CD14-positive monocyte (primary cell): ENCODE results near the gene EP400. TPM values are rescaled to one million over a fixed set of nuclear protein-coding genes. Genes with fewer than 3 reads are reported as not detected.

Experiments
- DNase-seq, 3 donors: peaks; one replicate each; pipeline ENCODE4 v3.0.0-alpha.2; 2011 to 2022
- H2AFZ ChIP-seq: 2 replicates; pipeline ENCODE4 v1.6.0; 2012; ENCODE audit warnings: mild to moderate bottlenecking, low read depth, low read length, inconsistent platforms; ENCODE audit not compliant: insufficient read depth, poor library complexity, severe bottlenecking
- H3K27ac ChIP-seq, 2 donors: 1 replicate in 1 of 2; 2 replicates in 1 of 2; pipeline ENCODE4 v1.5.1; 2012 to 2013; ENCODE audit warnings: low read length in 2 of 2, control low read depth in 1 of 2, inconsistent platforms in 1 of 2, low read depth in 1 of 2, mild to moderate bottlenecking in 1 of 2
- H3K27me3 ChIP-seq, 2 donors: one replicate each; pipeline versions ENCODE4 v1.6.0 to v1.6.1; 2011 to 2013; ENCODE audit warnings: low read length in 2 of 2; ENCODE audit not compliant: control insufficient read depth in 2 of 2, insufficient read depth in 2 of 2
- H3K36me3 ChIP-seq, 2 donors: replicated peaks in 1 of 2; 1 replicate in 1 of 2; 2 replicates in 1 of 2; pipeline versions ENCODE4 v1.5.1 to v1.6.1; 2012 to 2013; ENCODE audit warnings: low read length in 2 of 2, control low read depth in 1 of 2, inconsistent platforms in 1 of 2, mild to moderate bottlenecking in 1 of 2; ENCODE audit not compliant: insufficient read depth in 2 of 2, control insufficient read depth in 1 of 2
- H3K4me1 ChIP-seq, 2 donors: 1 replicate in 1 of 2; 2 replicates in 1 of 2; pipeline versions ENCODE4 v1.5.1 to v1.6.1; 2012 to 2013; ENCODE audit warnings: low read length in 2 of 2, control low read depth in 1 of 2, inconsistent platforms in 1 of 2, mild to moderate bottlenecking in 1 of 2, moderate library complexity in 1 of 2; ENCODE audit not compliant: insufficient read depth in 2 of 2, control insufficient read depth in 1 of 2
- H3K4me2 ChIP-seq: replicated peaks from 2 replicates; pipeline ENCODE3; 2012; ENCODE audit warnings: low read length, moderate library complexity, mild to moderate bottlenecking; ENCODE audit not compliant: poor library complexity, severe bottlenecking; ENCODE audit errors: extremely low read depth
- H3K4me3 ChIP-seq, 3 experiments: fragments of 200-600 bp in 1 of 3; sonication (generic) in 1 of 3; replicated peaks in 1 of 3; 1 replicate in 2 of 3; 2 replicates in 1 of 3; pipeline ENCODE4 v1.5.1; 2011 to 2013; ENCODE audit warnings: low read length in 3 of 3, mild to moderate bottlenecking in 3 of 3, control low read depth in 2 of 3, low read depth in 2 of 3, inconsistent platforms in 1 of 3, moderate library complexity in 1 of 3
- H3K79me2 ChIP-seq: 2 replicates; pipeline ENCODE4 v1.6.0; 2012; ENCODE audit warnings: mild to moderate bottlenecking, control low read depth, inconsistent platforms, low read length, moderate library complexity; ENCODE audit not compliant: insufficient read depth
- H3K9ac ChIP-seq: 2 replicates; pipeline ENCODE4 v1.6.0; 2017; ENCODE audit warnings: low read length, mild to moderate bottlenecking; ENCODE audit not compliant: insufficient read depth, poor library complexity, severe bottlenecking
- H3K9me3 ChIP-seq, 2 donors: replicated peaks in 1 of 2; 1 replicate in 1 of 2; 2 replicates in 1 of 2; pipeline versions ENCODE4 v1.5.1 to v1.6.1; 2012 to 2013; ENCODE audit warnings: low read length in 2 of 2, control low read depth in 1 of 2; ENCODE audit not compliant: control insufficient read depth in 1 of 2, insufficient read depth in 1 of 2
- H4K20me1 ChIP-seq: 2 replicates; pipeline ENCODE4 v1.6.0; 2012; ENCODE audit warnings: mild to moderate bottlenecking, low read length, control low read depth, moderate library complexity; ENCODE audit not compliant: insufficient read depth
- H3K27ac Mint-ChIP-seq, 7 donors: one replicate each; pipeline ENCODE4 v1.8.0; 2020; ENCODE audit warnings: mild to moderate bottlenecking in 7 of 7, mixed read lengths in 7 of 7, moderate library complexity in 6 of 7, inconsistent platforms in 2 of 7
- H3K27me3 Mint-ChIP-seq, 3 donors: one replicate each; pipeline ENCODE4 v1.8.0; 2021 to 2022; ENCODE audit warnings: low read depth in 3 of 3, mild to moderate bottlenecking in 3 of 3, mixed read lengths in 3 of 3, moderate library complexity in 3 of 3, inconsistent platforms in 1 of 3
- H3K36me3 Mint-ChIP-seq, 2 donors: one replicate each; pipeline ENCODE4 v1.8.0; 2020; ENCODE audit warnings: mixed read lengths in 2 of 2, inconsistent platforms in 1 of 2, mild to moderate bottlenecking in 1 of 2
- H3K4me1 Mint-ChIP-seq: one replicate; pipeline ENCODE4 v1.8.0; 2020; ENCODE audit warnings: mild to moderate bottlenecking, mixed read lengths
- H3K4me3 Mint-ChIP-seq, 2 donors: one replicate each; pipeline ENCODE4 v1.8.0; 2020; ENCODE audit warnings: mild to moderate bottlenecking in 2 of 2, mixed read lengths in 2 of 2, moderate library complexity in 1 of 2
- H3K9me3 Mint-ChIP-seq, 7 donors: one replicate each; pipeline ENCODE4 v1.8.0; 2020 to 2022; ENCODE audit warnings: mixed read lengths in 7 of 7, mild to moderate bottlenecking in 6 of 7, moderate library complexity in 6 of 7, inconsistent platforms in 2 of 7
- WGBS: methylation state at CpG from one replicate; pipeline ENCODE4 v1.1.5; 2013; ENCODE audit warnings: missing lambda C conversion rate; ENCODE audit not compliant: insufficient coverage; 5-methylcytosine and 5-hydroxymethylcytosine counted together
- intact Hi-C, 2 donors: fragments of 100-400 bp; cut with micrococcal nuclease; formaldehyde crosslinking; loops; one replicate each; pipeline versions ENCODE4 v1.15.0 to v1.15.1; 2023
- polyA plus RNA-seq, 3 donors: library from polyadenylated mRNA; depleted of rRNA in 1 of 3; unstranded in 2 of 3; stranded (reverse) in 1 of 3; fragments of 300-500 nt in 2 of 3; fragments of >200 nt in 1 of 3; fragmentation: Illumina TruSeq in 2 of 3; gene quantifications; 1 replicate in 2 of 3; 2 replicates in 1 of 3; pipeline ENCODE4 v1.2.3, GENCODE V29; 2012 to 2021
- TF ChIP-seq, protein P1 (sequence below): fragments of 200-600 bp; IDR thresholded peaks from one replicate; pipeline ENCODE4 v1.8.0; 2022; ENCODE audit warnings: antibody characterized with exemption, mild to moderate bottlenecking

Gene EP400
- polyA plus RNA-seq, 3 donors: 0.65 to 12.1 (median 0.81) TPM

- no peak overlapping the region for H3K4me2 ChIP-seq
- no peak overlapping the region for H3K27ac ChIP-seq
- peak overlapping the region in 1 of 7 donors; percentile 41 for H3K27ac Mint-ChIP-seq
- no peak overlapping the region for H3K9ac ChIP-seq
- intact Hi-C loops: no loop called here
- H3K4me3 Mint-ChIP-seq: no peak overlapping the region
- 95% methylated on average over 14 of the region's 20 CpGs for WGBS
- TF ChIP-seq, protein P1, sequence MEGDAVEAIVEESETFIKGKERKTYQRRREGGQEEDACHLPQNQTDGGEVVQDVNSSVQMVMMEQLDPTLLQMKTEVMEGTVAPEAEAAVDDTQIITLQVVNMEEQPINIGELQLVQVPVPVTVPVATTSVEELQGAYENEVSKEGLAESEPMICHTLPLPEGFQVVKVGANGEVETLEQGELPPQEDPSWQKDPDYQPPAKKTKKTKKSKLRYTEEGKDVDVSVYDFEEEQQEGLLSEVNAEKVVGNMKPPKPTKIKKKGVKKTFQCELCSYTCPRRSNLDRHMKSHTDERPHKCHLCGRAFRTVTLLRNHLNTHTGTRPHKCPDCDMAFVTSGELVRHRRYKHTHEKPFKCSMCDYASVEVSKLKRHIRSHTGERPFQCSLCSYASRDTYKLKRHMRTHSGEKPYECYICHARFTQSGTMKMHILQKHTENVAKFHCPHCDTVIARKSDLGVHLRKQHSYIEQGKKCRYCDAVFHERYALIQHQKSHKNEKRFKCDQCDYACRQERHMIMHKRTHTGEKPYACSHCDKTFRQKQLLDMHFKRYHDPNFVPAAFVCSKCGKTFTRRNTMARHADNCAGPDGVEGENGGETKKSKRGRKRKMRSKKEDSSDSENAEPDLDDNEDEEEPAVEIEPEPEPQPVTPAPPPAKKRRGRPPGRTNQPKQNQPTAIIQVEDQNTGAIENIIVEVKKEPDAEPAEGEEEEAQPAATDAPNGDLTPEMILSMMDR: no peak
- H3K27me3 ChIP-seq: no peaks in the 10 kb centered on the region
- H3K9me3 Mint-ChIP-seq: peaks cover 0 to 2% (median 0%) of the 10 kb centered on the region in 7 donors
- peaks cover 81 to 100% of the 10 kb centered on the region in 2 donors for H3K36me3 ChIP-seq
- no peaks in the 10 kb centered on the region for H3K4me1 ChIP-seq
- H3K4me3 ChIP-seq: no peak overlapping the region
- H4K20me1 ChIP-seq: peaks cover 3% of the 10 kb centered on the region
- no peaks in the 10 kb centered on the region for H3K9me3 ChIP-seq
- H2AFZ ChIP-seq: no peak overlapping the region
- no peak for DNase-seq
- no peaks in the 10 kb centered on the region for H3K79me2 ChIP-seq
- H3K27me3 Mint-ChIP-seq: peaks cover 0 to 6% (median 0%) of the 10 kb centered on the region in 3 donors
- H3K4me1 Mint-ChIP-seq: no peaks in the 10 kb centered on the region
- H3K36me3 Mint-ChIP-seq: peaks cover 89 to 96% of the 10 kb centered on the region in 2 donors
Measured at GRCh38 chr12:132040906-132041606, 91.3 kb downstream of the EP400 start.

DNA sequence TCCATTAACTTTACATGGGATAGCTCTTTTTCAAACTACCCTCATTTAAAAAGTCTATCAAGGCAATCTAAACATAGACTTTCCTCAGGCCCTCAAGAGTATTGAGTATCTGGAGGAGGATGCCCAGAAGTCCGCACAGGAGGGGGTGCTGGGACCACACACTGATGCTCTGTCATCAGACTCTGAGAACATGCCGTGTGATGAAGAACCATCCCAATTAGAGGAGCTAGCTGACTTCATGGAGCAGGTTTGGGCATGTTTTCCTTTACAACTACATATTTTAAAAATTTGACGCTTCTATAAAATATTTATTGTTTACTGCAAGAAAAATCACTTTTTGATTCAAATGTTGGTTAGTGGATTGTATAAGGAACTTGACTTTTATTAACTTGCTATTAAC is 93.5 kb downstream of the EP400 start:
- no CpG with 5 or more reads among the region's 3 CpGs for WGBS
- Histone ChIP-seq H3K4me3 (no peak overlapping the region), H2AFZ (no peak overlapping the region), H3K27me3 (no peaks in the 10 kb centered on the region), H3K9ac (no peak overlapping the region), H3K4me2 (no peak overlapping the region), H3K9me3 (no peaks in the 10 kb centered on the region), H3K79me2 (no peaks in the 10 kb centered on the region), H3K27ac (no peak overlapping the region), H3K36me3 (peaks cover 76 to 100% of the 10 kb centered on the region in 2 donors), H4K20me1 (peaks cover 3% of the 10 kb centered on the region), H3K4me1 (no peaks in the 10 kb centered on the region)
- Mint-ChIP-seq H3K4me1 (no peaks in the 10 kb centered on the region), H3K9me3 (peaks cover 0 to 2% (median 0%) of the 10 kb centered on the region in 7 donors), H3K27ac (no peak overlapping the region), H3K27me3 (peaks cover 0 to 4% (median 0%) of the 10 kb centered on the region in 3 donors), H3K4me3 (no peak overlapping the region), H3K36me3 (peaks cover 87 to 95% of the 10 kb centered on the region in 2 donors)
- intact Hi-C loops: no loop called here
- TF ChIP-seq, protein P1: no peak
- no peak for DNase-seq
